ENCODE measurements around the gene IL3RA.
"Not testable (repeated sequence)": the region's sequence is repeated elsewhere in the genome, so short reads cannot be mapped to it uniquely, and the experiment has no call there.

The IL3RA gene

DNA sequence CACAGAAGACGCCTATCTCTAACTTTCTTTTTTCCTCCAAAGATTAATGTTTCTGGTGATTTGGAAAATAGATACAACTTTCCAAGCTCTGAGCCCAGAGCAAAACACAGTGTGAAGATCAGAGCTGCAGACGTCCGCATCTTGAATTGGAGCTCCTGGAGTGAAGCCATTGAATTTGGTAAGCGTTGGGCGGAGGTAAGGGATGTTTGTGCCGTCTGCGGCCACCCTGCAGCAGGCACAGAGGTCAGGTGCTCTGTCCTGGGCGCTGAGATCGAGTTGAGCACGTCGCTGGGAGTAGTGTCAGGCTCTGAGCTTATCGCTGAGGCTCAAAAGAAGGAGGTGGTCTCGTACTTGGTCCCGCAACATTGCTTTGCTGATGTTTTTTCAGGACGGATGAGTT lies 36.1 kb upstream of the IL3RA start:
- TF ChIP-seq, protein P1, sequence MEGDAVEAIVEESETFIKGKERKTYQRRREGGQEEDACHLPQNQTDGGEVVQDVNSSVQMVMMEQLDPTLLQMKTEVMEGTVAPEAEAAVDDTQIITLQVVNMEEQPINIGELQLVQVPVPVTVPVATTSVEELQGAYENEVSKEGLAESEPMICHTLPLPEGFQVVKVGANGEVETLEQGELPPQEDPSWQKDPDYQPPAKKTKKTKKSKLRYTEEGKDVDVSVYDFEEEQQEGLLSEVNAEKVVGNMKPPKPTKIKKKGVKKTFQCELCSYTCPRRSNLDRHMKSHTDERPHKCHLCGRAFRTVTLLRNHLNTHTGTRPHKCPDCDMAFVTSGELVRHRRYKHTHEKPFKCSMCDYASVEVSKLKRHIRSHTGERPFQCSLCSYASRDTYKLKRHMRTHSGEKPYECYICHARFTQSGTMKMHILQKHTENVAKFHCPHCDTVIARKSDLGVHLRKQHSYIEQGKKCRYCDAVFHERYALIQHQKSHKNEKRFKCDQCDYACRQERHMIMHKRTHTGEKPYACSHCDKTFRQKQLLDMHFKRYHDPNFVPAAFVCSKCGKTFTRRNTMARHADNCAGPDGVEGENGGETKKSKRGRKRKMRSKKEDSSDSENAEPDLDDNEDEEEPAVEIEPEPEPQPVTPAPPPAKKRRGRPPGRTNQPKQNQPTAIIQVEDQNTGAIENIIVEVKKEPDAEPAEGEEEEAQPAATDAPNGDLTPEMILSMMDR (conservative IDR thresholded peaks at IDR 0.05), result no peak
- no peak overlapping the region for H3K27ac ChIP-seq

DNA sequence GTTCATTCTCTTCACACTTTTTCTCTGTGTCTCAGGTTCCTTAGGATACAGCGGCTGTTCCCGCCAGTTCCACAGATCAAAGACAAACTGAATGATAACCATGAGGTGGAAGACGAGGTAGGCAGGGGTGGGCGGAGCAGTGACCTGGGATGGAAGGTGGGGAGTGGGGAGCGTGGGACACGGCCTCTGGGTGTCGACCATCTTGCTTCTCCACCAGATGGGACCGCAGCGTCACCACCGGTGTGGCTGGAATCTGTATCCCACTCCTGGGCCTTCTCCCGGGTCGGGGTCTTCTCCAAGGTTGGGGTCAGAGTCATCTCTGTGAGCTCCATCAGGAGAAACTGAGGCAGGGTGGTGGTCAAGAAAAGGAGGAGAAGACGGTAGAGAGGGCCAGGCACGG lies 31.2 kb upstream of the IL3RA start:
- TF ChIP-seq, protein P1 (conservative IDR thresholded peaks at IDR 0.05), result no peak
- H3K27ac ChIP-seq, result no peak overlapping the region

- no peak overlapping the region for H3K27ac ChIP-seq
- TF ChIP-seq, protein P1 (conservative IDR thresholded peaks at IDR 0.05), result no peak
Measured at GRCh38 chrX:1306909-1307625, 29.5 kb upstream of the IL3RA start.

GRCh38 chrX:1307626-1308340 lies 28.8 kb upstream of the IL3RA start:
- TF ChIP-seq, protein P1 (conservative IDR thresholded peaks at IDR 0.05), result no peak
- H3K27ac ChIP-seq, result no peak overlapping the region

DNA sequence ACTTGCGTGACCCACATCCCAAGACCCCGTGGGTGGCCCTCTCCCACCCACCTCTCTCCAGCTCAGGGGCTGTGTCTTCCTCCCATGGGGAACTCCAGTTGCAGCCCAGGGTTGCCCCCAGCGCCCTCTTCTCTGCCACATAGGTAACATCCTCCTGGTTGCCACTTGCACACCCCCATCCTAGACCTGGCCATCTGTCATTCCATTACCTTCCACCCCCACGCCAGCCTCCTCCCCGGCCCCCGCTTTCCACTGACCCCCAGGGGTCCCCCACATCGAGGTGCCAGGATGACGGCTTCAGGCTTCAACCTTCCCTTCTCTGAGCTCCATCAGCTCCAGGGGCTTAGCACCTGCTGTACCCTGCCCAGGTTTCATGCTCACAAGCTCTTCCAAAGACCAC lies 28.1 kb upstream of the IL3RA start:
- TF ChIP-seq, protein P1 (conservative IDR thresholded peaks at IDR 0.05), result no peak
- no peak overlapping the region for H3K27ac ChIP-seq

DNA sequence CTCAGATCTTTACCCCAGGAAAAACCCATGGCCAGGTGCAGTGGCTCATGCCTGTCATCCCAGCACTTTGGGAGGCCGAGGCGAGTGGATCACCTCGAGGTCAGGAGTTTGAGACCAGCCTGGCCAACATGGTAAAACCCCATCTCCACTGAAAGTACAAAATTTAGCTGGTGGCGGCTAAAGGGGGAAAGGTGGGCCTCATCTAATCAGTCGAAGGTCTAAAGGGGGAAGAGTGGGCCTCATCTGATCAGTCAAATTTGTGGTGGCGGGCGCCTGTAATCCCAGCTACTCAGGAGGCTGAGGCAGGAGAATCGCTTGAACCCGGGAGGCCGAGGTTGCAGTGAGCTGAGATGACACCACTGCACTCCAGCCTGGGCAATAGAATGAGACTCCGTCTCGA lies 27.7 kb upstream of the IL3RA start:
- H3K27ac ChIP-seq, result not testable (repeated sequence)

DNA sequence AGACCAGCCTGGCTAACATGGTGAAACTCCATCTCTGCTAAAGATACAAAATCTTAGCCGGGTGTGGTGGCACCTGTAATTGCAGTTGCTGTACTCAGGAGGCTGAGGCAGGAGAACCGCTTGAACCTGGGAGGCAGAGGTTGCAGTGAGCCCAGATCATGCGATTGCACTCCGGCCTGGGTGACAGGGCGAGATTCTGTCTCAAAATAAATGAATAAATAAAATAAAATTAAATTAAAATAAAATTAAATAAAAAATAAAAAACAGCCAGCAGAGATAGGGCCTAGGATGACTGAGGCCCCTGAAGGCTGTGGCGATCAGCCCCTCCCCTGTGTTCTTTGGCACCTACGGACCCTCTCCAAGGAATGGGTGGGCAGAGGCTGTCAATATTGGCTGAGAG lies 22.8 kb upstream of the IL3RA start:
- TF ChIP-seq, protein P1 (conservative IDR thresholded peaks at IDR 0.05), result no peak
- no peak overlapping the region for H3K27ac ChIP-seq

DNA sequence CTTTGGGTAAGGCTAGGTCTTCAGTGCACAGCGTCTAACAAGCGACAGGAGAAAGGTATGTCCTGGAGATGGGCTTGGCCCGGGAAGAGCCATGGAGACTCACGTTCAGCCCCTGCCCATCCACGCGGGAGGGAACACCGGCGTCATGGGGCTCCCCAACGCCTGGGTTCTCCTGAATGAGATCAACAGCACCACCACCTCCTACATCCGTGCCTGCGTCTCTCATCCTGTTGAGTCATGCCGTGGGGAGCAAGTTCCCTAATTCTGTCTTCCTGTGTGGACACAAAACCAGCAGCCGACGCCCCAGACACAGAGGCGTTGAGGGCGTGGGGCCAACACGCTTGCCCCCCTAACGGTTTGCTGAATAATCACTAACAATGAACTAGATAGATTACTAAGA lies 20.1 kb upstream of the IL3RA start:
- TF ChIP-seq, protein P1 (conservative IDR thresholded peaks at IDR 0.05), result no peak
- no peak overlapping the region for H3K27ac ChIP-seq
